NCI-H446 (cell line): ENCODE data around the gene ROBO4.
A peak's percentile ranks its signal among the peaks of the same experiment; 100 is the strongest.

Experiments
- DNase-seq, 2 experiments: peaks; one replicate each; lab custom pipeline; 2025; lab: John Stamatoyannopoulos, UW

ROBO4 gene

GRCh38 chr11:124840666-124841065 lies 57.0 kb downstream of the ROBO4 start:
- DNase-seq = no peak

DNA sequence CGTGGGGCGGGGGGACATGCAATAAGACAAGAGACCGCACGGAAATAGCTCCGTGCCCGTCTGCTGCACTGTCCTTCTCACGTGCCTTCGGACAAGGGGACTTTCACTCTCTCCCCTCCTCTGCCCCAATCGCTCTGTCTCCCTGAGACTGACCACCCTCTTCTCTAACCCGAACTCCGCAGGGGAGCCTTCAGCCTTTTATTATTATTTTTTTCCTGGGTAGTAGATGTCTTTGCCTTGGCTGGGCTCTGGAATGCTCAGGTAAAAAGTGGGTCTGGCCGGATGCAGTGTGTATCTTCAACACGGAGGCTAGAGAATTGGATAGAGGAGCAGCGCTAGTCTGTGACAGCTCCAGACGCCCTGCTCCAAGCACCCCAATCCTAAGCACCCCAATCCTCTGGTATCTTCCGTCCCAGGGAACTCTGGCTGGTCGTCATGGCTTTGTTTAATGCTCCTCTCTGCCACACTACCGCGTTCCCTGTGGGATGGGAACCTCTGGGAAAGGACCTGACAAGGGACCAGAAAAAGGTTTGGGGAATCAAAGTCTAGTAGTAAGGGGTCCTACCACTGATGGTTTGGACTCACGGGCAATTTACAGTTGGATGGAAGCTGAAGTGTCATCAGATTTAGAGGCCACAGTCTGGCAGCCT lies 57.6 kb downstream of the ROBO4 start:
- no peak for DNase-seq

GRCh38 chr11:124839128-124839971 lies 58.3 kb downstream of the ROBO4 start:
- DNase-seq = peak in 1 of 2 experiments; percentile 49

- DNase-seq = no peak
Measured at GRCh38 chr11:124838805-124839127, 58.9 kb downstream of the ROBO4 start.

GRCh38 chr11:124837491-124837856 lies 60.2 kb downstream of the ROBO4 start:
- DNase-seq = peak; percentile 76 to 86

- DNase-seq = no peak
Measured at GRCh38 chr11:124835918-124836317, 61.7 kb downstream of the ROBO4 start.

DNA sequence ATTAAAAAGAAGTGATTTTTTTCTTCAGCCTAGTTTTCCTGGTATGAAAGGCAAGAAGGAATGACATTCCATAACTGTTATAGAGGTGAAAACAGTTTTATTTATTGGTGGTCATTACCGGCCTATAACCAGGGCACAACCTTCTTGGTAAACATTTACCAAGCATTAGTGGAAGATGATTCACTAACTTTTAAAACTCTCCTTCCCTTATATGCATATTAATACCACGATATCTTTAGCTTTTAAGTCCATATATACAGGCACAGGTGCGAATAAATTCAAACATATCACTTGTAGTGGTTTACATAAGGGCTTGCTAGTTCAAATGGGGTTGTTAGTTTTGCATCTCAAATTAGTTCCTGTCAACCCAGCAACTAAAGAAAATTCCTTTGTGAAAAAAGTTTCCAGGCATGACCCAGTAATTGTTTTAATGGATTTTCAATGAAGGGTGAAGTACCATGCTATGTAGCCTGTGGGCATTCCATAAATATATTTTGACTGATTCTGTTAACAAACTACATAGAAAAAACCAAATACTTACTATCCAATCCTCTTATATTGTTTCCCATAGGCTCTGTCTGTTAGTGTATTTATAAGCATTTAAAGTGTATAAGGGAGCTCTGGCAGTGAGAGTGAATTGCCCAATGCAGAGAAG lies 63.0 kb downstream of the ROBO4 start:
- DNase-seq = no peak
